GM11168 (cell line): ENCODE measurements around the gene RPS6KA3.

Experiments
- in situ Hi-C: fragments of 300-500 bp; cut with MboI; formaldehyde crosslinking; loops from one replicate; pipeline ENCODE4 v1.12.0; 2022; ENCODE audit warnings: low sequenced_read_pairs; ENCODE audit not compliant: unreplicated experiment

RPS6KA3 gene

GRCh38 chrX:20266810-20267606, at the start of gene RPS6KA3:
Gene RPS6KA3 (minus strand): TSS chrX:20266909. CDS start chrX:20266632, 277 bp downstream.
- in situ Hi-C loops, result loop anchor here (10.0 kb wide), 1 partner anchor 178 kb away; no protein-coding TSS in a partner anchor

GRCh38 chrX:20315140-20315539, 48.4 kb upstream of the RPS6KA3 start:
- in situ Hi-C loops, result no loop called here

- in situ Hi-C loops, result no loop called here
These were observed 47.2 kb upstream of the RPS6KA3 start for GRCh38 chrX:20313899-20314298.

- in situ Hi-C loops, result no loop called here
These were observed 45.3 kb upstream of the RPS6KA3 start for GRCh38 chrX:20312018-20312417.

- in situ Hi-C loops, result no loop called here
These were observed 44.8 kb upstream of the RPS6KA3 start for GRCh38 chrX:20311505-20311904.

GRCh38 chrX:20309806-20310205, 43.1 kb upstream of the RPS6KA3 start:
- in situ Hi-C loops, result no loop called here

GRCh38 chrX:20306668-20307067, 40.0 kb upstream of the RPS6KA3 start:
- in situ Hi-C loops, result no loop called here

- in situ Hi-C loops, result no loop called here
These were observed 34.1 kb upstream of the RPS6KA3 start for GRCh38 chrX:20300822-20301221.

GRCh38 chrX:20294957-20295356, 28.2 kb upstream of the RPS6KA3 start:
- in situ Hi-C loops, result no loop called here

GRCh38 chrX:20294284-20294683, 27.6 kb upstream of the RPS6KA3 start:
- in situ Hi-C loops, result no loop called here

GRCh38 chrX:20285511-20285910, 18.8 kb upstream of the RPS6KA3 start:
- in situ Hi-C loops, result no loop called here

- in situ Hi-C loops, result no loop called here
These were observed 18.3 kb upstream of the RPS6KA3 start for GRCh38 chrX:20284992-20285391.

- in situ Hi-C loops, result no loop called here
These were observed 17.7 kb upstream of the RPS6KA3 start for GRCh38 chrX:20284444-20284843.

- in situ Hi-C loops, result no loop called here
These were observed 14.2 kb upstream of the RPS6KA3 start for GRCh38 chrX:20280938-20281337.

GRCh38 chrX:20274121-20274520, 7.4 kb upstream of the RPS6KA3 start:
- in situ Hi-C loops, result no loop called here

GRCh38 chrX:20271730-20272129, 5.0 kb upstream of the RPS6KA3 start:
- in situ Hi-C loops, result no loop called here

GRCh38 chrX:20271186-20271585, 4.5 kb upstream of the RPS6KA3 start:
- in situ Hi-C loops, result no loop called here

GRCh38 chrX:20270562-20270890, 3.8 kb upstream of the RPS6KA3 start:
- in situ Hi-C loops, result no loop called here

GRCh38 chrX:20269848-20270561, 3.3 kb upstream of the RPS6KA3 start:
- in situ Hi-C loops, result loop anchor here (10.0 kb wide), 1 partner anchor 175 kb away; no protein-coding TSS in a partner anchor

- in situ Hi-C loops, result loop anchor here (10.0 kb wide), 1 partner anchor 177 kb away; no protein-coding TSS in a partner anchor
These were observed 1.4 kb upstream of the RPS6KA3 start for GRCh38 chrX:20267931-20268701.

GRCh38 chrX:20267607-20267930, 860 bp upstream of the RPS6KA3 start:
- in situ Hi-C loops, result loop anchor here (10.0 kb wide), 1 partner anchor 177 kb away; no protein-coding TSS in a partner anchor
